H9 (cell line): Measurements from ENCODE around the gene MAPKAPK3. TPM values are rescaled to one million over a fixed set of nuclear protein-coding genes. Genes with fewer than 3 reads are reported as not detected.

Source experiments
- DNase-seq: peaks from one replicate; pipeline ENCODE4 v3.0.0-alpha.2; 2017
- H2AFZ ChIP-seq: one replicate; pipeline ENCODE4 v1.6.1; 2013; ENCODE audit warnings: mild to moderate bottlenecking, low read length, control low read depth, moderate library complexity
- H2AK5ac ChIP-seq: 2 replicates; pipeline ENCODE4 v1.6.1; 2013; ENCODE audit warnings: low read length, control low read depth, mixed read lengths; ENCODE audit not compliant: insufficient read length
- H2BK120ac ChIP-seq: one replicate; pipeline ENCODE4 v1.6.1; 2013; ENCODE audit warnings: low read depth, mild to moderate bottlenecking, low read length, control low read depth, inconsistent platforms; ENCODE audit not compliant: poor library complexity, severe bottlenecking
- H2BK12ac ChIP-seq: 2 replicates; pipeline ENCODE4 v1.6.1; 2013; ENCODE audit warnings: low read length, control low read depth, mixed read lengths, low read depth; ENCODE audit not compliant: insufficient read length
- H2BK15ac ChIP-seq: 2 replicates; pipeline ENCODE4 v1.6.1; 2013; ENCODE audit warnings: low read depth, low read length, control low read depth
- H2BK20ac ChIP-seq: one replicate; pipeline ENCODE4 v1.6.1; 2013; ENCODE audit warnings: low read depth, mild to moderate bottlenecking, low read length, control low read depth, inconsistent platforms; ENCODE audit not compliant: poor library complexity, severe bottlenecking
- H2BK5ac ChIP-seq: 2 replicates; pipeline ENCODE4 v1.6.1; 2013; ENCODE audit warnings: low read length, control low read depth, mixed read lengths; ENCODE audit not compliant: insufficient read length
- H3K14ac ChIP-seq: 2 replicates; pipeline ENCODE4 v1.6.1; 2013; ENCODE audit warnings: low read length, control low read depth; ENCODE audit not compliant: insufficient read depth
- H3K18ac ChIP-seq: 2 replicates; pipeline ENCODE4 v1.6.1; 2013; ENCODE audit warnings: low read depth, mild to moderate bottlenecking, mixed read lengths, low read length, control low read depth; ENCODE audit not compliant: insufficient read length
- H3K23ac ChIP-seq: 2 replicates; pipeline ENCODE4 v1.6.1; 2013; ENCODE audit warnings: low read length, control low read depth, mixed read lengths, low read depth; ENCODE audit not compliant: insufficient read length
- H3K23me2 ChIP-seq: 2 replicates; pipeline ENCODE4 v1.6.1; 2013; ENCODE audit warnings: low read depth, mild to moderate bottlenecking, mixed read lengths, low read length, control low read depth; ENCODE audit not compliant: insufficient read length, poor library complexity, severe bottlenecking
- H3K27ac ChIP-seq: 2 replicates; pipeline ENCODE4 v1.5.1; 2013; ENCODE audit warnings: low read length, control low read depth, mixed read lengths, low read depth; ENCODE audit not compliant: insufficient read length
- H3K27me3 ChIP-seq: 2 replicates; pipeline ENCODE4 v1.6.1; 2013; ENCODE audit warnings: low read length, control low read depth, inconsistent platforms; ENCODE audit not compliant: insufficient read depth
- H3K4ac ChIP-seq: 2 replicates; pipeline ENCODE4 v1.6.1; 2013; ENCODE audit warnings: low read depth, mild to moderate bottlenecking, control low read depth, inconsistent platforms, low read length, moderate library complexity
- H3K4me1 ChIP-seq: 2 replicates; pipeline ENCODE4 v1.6.1; 2013; ENCODE audit warnings: low read length, control low read depth, inconsistent platforms; ENCODE audit not compliant: insufficient read depth
- H3K4me2 ChIP-seq: 2 replicates; pipeline ENCODE4 v1.6.1; 2013; ENCODE audit warnings: low read length, control low read depth, mixed read lengths; ENCODE audit not compliant: insufficient read length, insufficient read depth
- H3K56ac ChIP-seq: 2 replicates; pipeline ENCODE4 v1.6.1; 2013; ENCODE audit warnings: low read depth, mild to moderate bottlenecking, mixed read lengths, low read length, control low read depth; ENCODE audit not compliant: insufficient read length
- H3K79me1 ChIP-seq: 2 replicates; pipeline ENCODE4 v1.6.1; 2013; ENCODE audit warnings: low read depth, mild to moderate bottlenecking, moderate library complexity, low read length, control low read depth, inconsistent platforms; ENCODE audit not compliant: insufficient read depth, poor library complexity, severe bottlenecking
- H3K79me2 ChIP-seq: 2 replicates; pipeline ENCODE4 v1.6.1; 2013; ENCODE audit warnings: low read length, control low read depth, inconsistent platforms; ENCODE audit not compliant: insufficient read depth
- H3K9ac ChIP-seq: 2 replicates; pipeline ENCODE4 v1.6.1; 2013; ENCODE audit warnings: low read length, control low read depth, mixed read lengths; ENCODE audit not compliant: insufficient read length; ENCODE audit errors: extremely low read depth
- H3K9me3 ChIP-seq: one replicate; pipeline ENCODE4 v1.6.1; 2013; ENCODE audit warnings: low read depth, low read length, inconsistent platforms; ENCODE audit not compliant: control insufficient read depth
- H3T11ph ChIP-seq: one replicate; pipeline ENCODE4 v1.6.1; 2013; ENCODE audit warnings: mild to moderate bottlenecking, low read length, control low read depth, inconsistent platforms
- H4K20me1 ChIP-seq: one replicate; pipeline ENCODE4 v1.6.1; 2013; ENCODE audit not compliant: control insufficient read depth, insufficient read length, insufficient read depth
- H4K5ac ChIP-seq: 2 replicates; pipeline ENCODE4 v1.6.1; 2013; ENCODE audit warnings: low read depth, mild to moderate bottlenecking, mixed read lengths, low read length, control low read depth; ENCODE audit not compliant: insufficient read length
- H4K8ac ChIP-seq: replicated peaks from 2 replicates; pipeline ENCODE4 v1.6.1; 2013; ENCODE audit warnings: low read length, control low read depth, mixed read lengths, low read depth; ENCODE audit not compliant: insufficient read length
- H4K91ac ChIP-seq: 2 replicates; pipeline ENCODE4 v1.6.1; 2013; ENCODE audit warnings: low read depth, mild to moderate bottlenecking, moderate library complexity, mixed read lengths, low read length, control low read depth; ENCODE audit not compliant: insufficient read length
- H3K27ac Mint-ChIP-seq, 3 experiments: 2 replicates in 2 of 3; 3 replicates in 1 of 3; pipeline ENCODE4 v1.8.0; 2020 to 2021; ENCODE audit warnings: mixed read lengths in 3 of 3, mild to moderate bottlenecking in 1 of 3, moderate library complexity in 1 of 3
- H3K27me3 Mint-ChIP-seq: 2 replicates; pipeline ENCODE4 v1.8.0; 2021; ENCODE audit warnings: low read depth, mild to moderate bottlenecking, moderate library complexity, mixed read lengths
- H3K36me3 Mint-ChIP-seq, 3 experiments: 2 replicates in 2 of 3; 3 replicates in 1 of 3; pipeline ENCODE4 v1.8.0; 2020 to 2021; ENCODE audit warnings: low read depth in 3 of 3, mixed read lengths in 3 of 3; ENCODE audit not compliant: insufficient read depth in 1 of 3
- H3K4me1 Mint-ChIP-seq, 2 experiments: 2 replicates each; pipeline ENCODE4 v1.8.0; 2020; ENCODE audit warnings: mixed read lengths in 2 of 2
- H3K4me3 Mint-ChIP-seq, 2 experiments: 2 replicates in 1 of 2; 3 replicates in 1 of 2; pipeline ENCODE4 v1.8.0; 2020 to 2021; ENCODE audit warnings: mild to moderate bottlenecking in 2 of 2, mixed read lengths in 2 of 2, moderate library complexity in 1 of 2
- H3K9me3 Mint-ChIP-seq, 2 experiments: 2 replicates in 1 of 2; 3 replicates in 1 of 2; pipeline ENCODE4 v1.8.0; 2020; ENCODE audit warnings: mild to moderate bottlenecking in 2 of 2, mixed read lengths in 2 of 2, moderate library complexity in 1 of 2
- WGBS: extraction: QIAGEN DNeasy Blood & Tissue Kit; methylation state at CpG from one replicate; pipeline ENCODE4 v1.1.7; 2013; ENCODE audit warnings: missing lambda C conversion rate, low lambda C conversion rate, mixed read lengths; ENCODE audit not compliant: insufficient read length; ENCODE audit errors: extremely low coverage; 5-methylcytosine and 5-hydroxymethylcytosine counted together
- total RNA-seq: library from RNA; stranded (reverse); gene quantifications from 2 replicates; pipeline ENCODE4 v1.2.1, GENCODE V29; 2021
- TF ChIP-seq, protein P1 (sequence below): fragments of 200-600 bp; sonication (generic); conservative IDR thresholded peaks from 3 replicates; pipeline ENCODE4 v1.8.0; 2021; ENCODE audit warnings: antibody characterized with exemption, mild to moderate bottlenecking

MAPKAPK3 gene
- total RNA-seq, 1 experiment from 2014 or later, result 57.9 TPM

DNA sequence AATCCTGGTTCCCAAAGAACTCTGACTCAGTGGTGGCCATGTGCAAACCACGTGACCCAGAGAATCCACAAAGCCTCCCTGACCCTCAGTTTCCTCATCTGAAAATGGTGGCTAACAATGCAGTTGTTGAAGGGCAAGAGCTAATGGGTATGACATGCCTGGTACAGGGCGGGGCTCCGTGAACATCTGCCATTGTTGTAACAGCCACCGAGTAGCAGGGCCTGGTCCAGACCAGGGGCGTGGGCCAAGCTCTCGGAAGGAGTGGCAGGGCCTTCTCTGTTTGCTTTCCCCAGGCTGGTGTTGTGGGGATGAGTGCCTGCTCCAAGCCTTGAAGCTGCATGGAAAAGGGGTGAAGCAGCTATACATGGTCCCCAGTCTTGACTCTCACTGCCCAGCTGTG, 13.4 kb downstream of the MAPKAPK3 start:
- Histone ChIP-seq H3K9me3 (no peaks in the 10 kb centered on the region), H3K4me2 (no peak overlapping the region), H3K79me2 (0 out of 2 replicates have a peak, but pooled peaks cover 2% of the 10 kb centered on the region)

More for the DNA sequence above, 13.4 kb downstream of the MAPKAPK3 start:
- Histone ChIP-seq H2BK12ac (no peak overlapping the region), H3K9ac (no peak overlapping the region), H3K18ac (no peak overlapping the region), H4K20me1 (no peaks in the 10 kb centered on the region), H2BK15ac (no peak overlapping the region), H3K4me1 (no peaks in the 10 kb centered on the region), H2BK5ac (no peak overlapping the region), H2BK120ac (no peak overlapping the region), H4K91ac (no peak overlapping the region), H3K56ac (no peak overlapping the region), H4K5ac (no peak overlapping the region), H3K4ac (no peak overlapping the region), H3K79me1 (peaks cover 3% of the 10 kb centered on the region), H3K14ac (no peak overlapping the region), H2BK20ac (no peak overlapping the region), H3T11ph (no peak overlapping the region), H3K27me3 (no peaks in the 10 kb centered on the region), H3K23me2 (no peaks in the 10 kb centered on the region), H4K8ac (no peak overlapping the region), H2AK5ac (no peak overlapping the region), H2AFZ (no peak overlapping the region), H3K27ac (no peak overlapping the region), H3K23ac (no peak overlapping the region)
- no peak for DNase-seq
- TF ChIP-seq, protein P1, sequence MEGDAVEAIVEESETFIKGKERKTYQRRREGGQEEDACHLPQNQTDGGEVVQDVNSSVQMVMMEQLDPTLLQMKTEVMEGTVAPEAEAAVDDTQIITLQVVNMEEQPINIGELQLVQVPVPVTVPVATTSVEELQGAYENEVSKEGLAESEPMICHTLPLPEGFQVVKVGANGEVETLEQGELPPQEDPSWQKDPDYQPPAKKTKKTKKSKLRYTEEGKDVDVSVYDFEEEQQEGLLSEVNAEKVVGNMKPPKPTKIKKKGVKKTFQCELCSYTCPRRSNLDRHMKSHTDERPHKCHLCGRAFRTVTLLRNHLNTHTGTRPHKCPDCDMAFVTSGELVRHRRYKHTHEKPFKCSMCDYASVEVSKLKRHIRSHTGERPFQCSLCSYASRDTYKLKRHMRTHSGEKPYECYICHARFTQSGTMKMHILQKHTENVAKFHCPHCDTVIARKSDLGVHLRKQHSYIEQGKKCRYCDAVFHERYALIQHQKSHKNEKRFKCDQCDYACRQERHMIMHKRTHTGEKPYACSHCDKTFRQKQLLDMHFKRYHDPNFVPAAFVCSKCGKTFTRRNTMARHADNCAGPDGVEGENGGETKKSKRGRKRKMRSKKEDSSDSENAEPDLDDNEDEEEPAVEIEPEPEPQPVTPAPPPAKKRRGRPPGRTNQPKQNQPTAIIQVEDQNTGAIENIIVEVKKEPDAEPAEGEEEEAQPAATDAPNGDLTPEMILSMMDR, result no peak
- H3K9me3 Mint-ChIP-seq, result no peaks in the 10 kb centered on the region
- H3K4me1 Mint-ChIP-seq, result peaks cover 29 to 34% of the 10 kb centered on the region in 2 experiments
- H3K4me3 Mint-ChIP-seq, result no peak overlapping the region
- H3K27ac Mint-ChIP-seq, result 0 out of 7 replicates have a peak overlapping the region, but pooled peaks of 1 of the 3 experiments have one; percentile 23
- H3K27me3 Mint-ChIP-seq, result no peaks in the 10 kb centered on the region
- no CpG with 5 or more reads among the region's 6 CpGs for WGBS
- no peaks in the 10 kb centered on the region; a peak in 4 of 7 replicates for H3K36me3 Mint-ChIP-seq
